ENCODE data around the gene MBP. TPM values are rescaled to one million over a fixed set of nuclear protein-coding genes. Genes with fewer than 3 reads are reported as not detected.

Gene MBP
- total RNA-seq, 2 donors from 2014 or later, result 41.7 to 42.2 TPM

GRCh38 chr18:76962851-76963250 lies 169.7 kb downstream of the MBP start:
- H3K27me3 ChIP-seq (replicated peaks; ENCODE audit: insufficient read depth), result no peaks in the 10 kb centered on the region
- ATAC-seq (ENCODE audit: insufficient number of reproducible peaks, low FRiP score, low read depth) (no peak), DNase-seq (ENCODE audit: low spot score) (no peak)
- peaks cover 0 to 6% of the 10 kb centered on the region in 2 donors for H3K4me1 ChIP-seq (ENCODE audit: control insufficient read depth in 1 of 2, low read depth in 2 of 2)
- no peak for TF ChIP-seq CTCF (IDR thresholded peaks at IDR 0.05)
- no peaks in the 10 kb centered on the region for H3K9me3 ChIP-seq
- H3K4me3 ChIP-seq, result no peak overlapping the region
- H3K27ac ChIP-seq, result no peak overlapping the region
- H3K36me3 ChIP-seq, result peaks cover 11% of the 10 kb centered on the region

DNA sequence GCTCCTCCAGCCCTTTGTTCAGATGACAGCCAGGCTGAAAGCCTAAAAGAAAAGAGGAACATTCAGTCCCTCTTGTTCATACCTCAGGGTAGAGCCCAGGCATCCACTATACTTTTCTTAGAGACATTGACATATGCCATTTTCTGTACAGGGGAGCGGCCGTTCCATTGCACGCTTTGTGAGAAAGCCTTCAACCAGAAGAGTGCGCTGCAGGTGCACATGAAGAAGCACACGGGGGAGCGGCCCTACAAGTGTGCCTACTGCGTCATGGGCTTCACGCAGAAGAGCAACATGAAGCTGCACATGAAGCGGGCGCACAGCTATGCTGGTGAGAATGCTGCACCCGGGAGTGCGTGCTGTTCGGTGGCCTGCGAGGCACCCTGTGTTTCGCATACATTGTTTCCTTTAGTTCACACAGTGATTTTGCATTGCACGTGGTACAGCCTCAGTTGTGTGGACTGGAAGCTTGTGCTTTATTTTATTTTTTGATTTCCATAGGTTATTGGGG lies 172.0 kb downstream of the MBP start:
- no peak for DNase-seq (ENCODE audit: low spot score)
- Histone ChIP-seq H3K36me3 (peaks cover 13% of the 10 kb centered on the region), H3K9me3 (no peaks in the 10 kb centered on the region)

GRCh38 chr18:76959605-76960004 lies 173.0 kb downstream of the MBP start:
- H3K27ac ChIP-seq, result no peak overlapping the region
- H3K27me3 ChIP-seq (replicated peaks; ENCODE audit: insufficient read depth), result no peaks in the 10 kb centered on the region
- no peak for ATAC-seq (ENCODE audit: insufficient number of reproducible peaks, low FRiP score, low read depth)
- no peaks in the 10 kb centered on the region for H3K9me3 ChIP-seq
- TF ChIP-seq CTCF (IDR thresholded peaks at IDR 0.05), result no peak
- H3K36me3 ChIP-seq, result peaks cover 13% of the 10 kb centered on the region
- H3K4me1 ChIP-seq (ENCODE audit: control insufficient read depth in 1 of 2, low read depth in 2 of 2), result peaks cover 0 to 6% of the 10 kb centered on the region in 2 donors
- DNase-seq (ENCODE audit: low spot score), result no peak
- no peak overlapping the region for H3K4me3 ChIP-seq

More for the DNA sequence above, 172.0 kb downstream of the MBP start:
- H3K4me3 ChIP-seq, result no peak overlapping the region
- H3K27me3 ChIP-seq (replicated peaks; ENCODE audit: insufficient read depth), result no peaks in the 10 kb centered on the region
- peaks cover 0 to 6% of the 10 kb centered on the region in 2 donors for H3K4me1 ChIP-seq (ENCODE audit: control insufficient read depth in 1 of 2, low read depth in 2 of 2)
- ATAC-seq (ENCODE audit: insufficient number of reproducible peaks, low FRiP score, low read depth), result no peak
- no peak for TF ChIP-seq CTCF (IDR thresholded peaks at IDR 0.05)
- H3K27ac ChIP-seq, result no peak overlapping the region

GRCh38 chr18:76958692-76959341 lies 173.8 kb downstream of the MBP start:
- Histone ChIP-seq H3K9me3 (no peaks in the 10 kb centered on the region), H3K4me1 (ENCODE audit: control insufficient read depth in 1 of 2, low read depth in 2 of 2) (peaks cover 0 to 7% of the 10 kb centered on the region in 2 donors), H3K27ac (no peak overlapping the region), H3K27me3 (replicated peaks; ENCODE audit: insufficient read depth) (no peaks in the 10 kb centered on the region), H3K4me3 (no peak overlapping the region), H3K36me3 (peaks cover 13% of the 10 kb centered on the region)
- TF ChIP-seq CTCF (IDR thresholded peaks at IDR 0.05), result no peak
- DNase-seq (ENCODE audit: low spot score) (no peak), ATAC-seq (ENCODE audit: insufficient number of reproducible peaks, low FRiP score, low read depth) (peak; percentile 33)

GRCh38 chr18:76957384-76958355 lies 174.9 kb downstream of the MBP start:
- ATAC-seq (ENCODE audit: insufficient number of reproducible peaks, low FRiP score, low read depth) (no peak), DNase-seq (ENCODE audit: low spot score) (no peak)
- Histone ChIP-seq H3K36me3 (peaks cover 13% of the 10 kb centered on the region), H3K9me3 (no peaks in the 10 kb centered on the region), H3K27me3 (replicated peaks; ENCODE audit: insufficient read depth) (no peaks in the 10 kb centered on the region), H3K27ac (no peak overlapping the region), H3K4me1 (ENCODE audit: control insufficient read depth in 1 of 2, low read depth in 2 of 2) (peaks cover 0 to 16% of the 10 kb centered on the region in 2 donors), H3K4me3 (no peak overlapping the region)
- no peak for TF ChIP-seq CTCF (IDR thresholded peaks at IDR 0.05)

All from thoracic aorta (tissue), 2 donors.